GM13976 (cell line): ENCODE results near the gene HGF.

Experiments used
- DNase-seq: peaks from one replicate; pipeline ENCODE4 v3.0.0; 2012; ENCODE audit warnings: low spot score
- in situ Hi-C: fragments of 300-500 bp; cut with MboI; formaldehyde crosslinking; loops from one replicate; pipeline ENCODE4 v1.12.0; 2022; ENCODE audit warnings: low sequenced_read_pairs, mixed read lengths, inconsistent platforms; ENCODE audit not compliant: unreplicated experiment
- TF ChIP-seq, protein P1 (sequence below): IDR thresholded peaks from 2 replicates; pipeline ENCODE4 v1.5.1; 2012; ENCODE audit warnings: borderline replicate concordance, mild to moderate bottlenecking; ENCODE audit not compliant: insufficient read depth; ENCODE audit errors: extremely low read depth, missing control alignments, control extremely low read depth

Gene HGF

DNA sequence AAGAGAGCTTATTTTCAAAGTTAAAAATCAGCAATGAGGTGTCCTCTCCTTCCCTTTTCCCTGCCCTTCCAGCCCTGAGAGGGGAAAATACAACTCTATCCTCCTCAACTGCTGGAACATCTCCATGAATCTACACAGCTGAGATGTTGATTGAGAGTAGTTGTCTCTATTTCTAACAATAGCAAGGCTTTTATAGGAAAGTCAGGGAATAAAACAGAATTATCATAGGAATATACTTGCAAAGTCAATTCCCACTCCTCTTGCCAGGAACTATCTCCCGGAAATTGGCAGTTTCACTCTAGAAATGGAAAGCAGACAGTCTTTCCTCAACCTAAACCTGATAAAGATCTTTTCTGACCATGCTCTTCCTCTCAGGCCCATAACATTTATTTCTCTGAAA lies 8.8 kb downstream of the HGF start:
- TF ChIP-seq, protein P1, sequence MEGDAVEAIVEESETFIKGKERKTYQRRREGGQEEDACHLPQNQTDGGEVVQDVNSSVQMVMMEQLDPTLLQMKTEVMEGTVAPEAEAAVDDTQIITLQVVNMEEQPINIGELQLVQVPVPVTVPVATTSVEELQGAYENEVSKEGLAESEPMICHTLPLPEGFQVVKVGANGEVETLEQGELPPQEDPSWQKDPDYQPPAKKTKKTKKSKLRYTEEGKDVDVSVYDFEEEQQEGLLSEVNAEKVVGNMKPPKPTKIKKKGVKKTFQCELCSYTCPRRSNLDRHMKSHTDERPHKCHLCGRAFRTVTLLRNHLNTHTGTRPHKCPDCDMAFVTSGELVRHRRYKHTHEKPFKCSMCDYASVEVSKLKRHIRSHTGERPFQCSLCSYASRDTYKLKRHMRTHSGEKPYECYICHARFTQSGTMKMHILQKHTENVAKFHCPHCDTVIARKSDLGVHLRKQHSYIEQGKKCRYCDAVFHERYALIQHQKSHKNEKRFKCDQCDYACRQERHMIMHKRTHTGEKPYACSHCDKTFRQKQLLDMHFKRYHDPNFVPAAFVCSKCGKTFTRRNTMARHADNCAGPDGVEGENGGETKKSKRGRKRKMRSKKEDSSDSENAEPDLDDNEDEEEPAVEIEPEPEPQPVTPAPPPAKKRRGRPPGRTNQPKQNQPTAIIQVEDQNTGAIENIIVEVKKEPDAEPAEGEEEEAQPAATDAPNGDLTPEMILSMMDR = no peak
- in situ Hi-C loops = no loop called here
- no peak for DNase-seq

DNA sequence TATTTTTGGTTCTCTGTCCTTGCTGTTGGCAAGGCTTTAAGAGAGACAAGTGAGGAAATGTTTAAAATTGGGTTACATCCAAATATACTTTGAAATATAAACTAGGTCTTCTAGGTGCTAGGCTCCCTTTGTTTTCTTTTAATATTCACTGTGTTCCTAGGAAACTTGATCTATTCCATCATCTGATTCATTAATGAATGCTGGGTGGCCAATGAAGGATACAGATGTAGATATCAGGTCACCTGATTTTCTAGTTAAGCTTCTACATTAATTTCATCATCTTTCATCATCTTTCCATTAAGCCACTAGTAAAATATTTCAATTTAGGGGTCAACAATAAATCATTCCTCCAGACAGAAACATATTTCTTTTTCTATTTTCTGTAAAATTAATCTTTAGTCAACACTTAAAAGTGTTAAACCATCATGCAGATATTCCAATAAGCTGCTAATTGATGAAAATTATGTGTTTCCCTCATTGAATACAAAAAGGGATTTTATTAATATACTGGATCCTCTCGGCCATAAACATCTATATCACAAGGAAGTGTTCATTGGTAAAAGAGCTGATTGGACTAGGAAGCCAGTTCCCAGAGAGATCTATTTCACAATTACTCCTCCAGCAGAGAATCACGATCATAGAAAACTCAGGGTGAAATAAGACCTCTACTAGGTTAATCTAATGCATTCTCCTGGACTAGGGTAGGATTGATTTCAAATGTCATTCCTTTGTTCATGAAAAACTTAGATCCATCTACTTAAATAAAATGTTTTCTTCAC lies 14.7 kb downstream of the HGF start:
- in situ Hi-C loops = no loop called here
- TF ChIP-seq, protein P1 = no peak
- DNase-seq = no peak

DNA sequence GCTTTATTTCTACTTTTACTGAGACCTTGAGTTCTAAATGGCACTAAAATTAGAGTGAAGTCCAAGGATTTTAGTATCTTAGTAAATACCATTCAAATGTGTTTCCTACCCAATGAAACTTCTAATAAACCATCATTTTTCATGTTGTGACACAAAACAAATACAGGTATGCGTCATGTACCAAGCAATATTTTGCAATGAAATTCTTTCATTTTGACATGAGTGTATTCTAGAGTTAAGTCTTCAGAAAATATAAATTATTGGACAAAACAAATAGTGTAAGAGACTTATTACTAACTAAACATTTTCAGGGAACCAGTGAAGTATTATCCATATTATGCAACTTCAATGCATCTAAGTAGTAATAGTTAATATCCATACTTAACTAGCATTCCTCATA lies 16.5 kb downstream of the HGF start:
- in situ Hi-C loops = no loop called here
- TF ChIP-seq, protein P1 = no peak

DNA sequence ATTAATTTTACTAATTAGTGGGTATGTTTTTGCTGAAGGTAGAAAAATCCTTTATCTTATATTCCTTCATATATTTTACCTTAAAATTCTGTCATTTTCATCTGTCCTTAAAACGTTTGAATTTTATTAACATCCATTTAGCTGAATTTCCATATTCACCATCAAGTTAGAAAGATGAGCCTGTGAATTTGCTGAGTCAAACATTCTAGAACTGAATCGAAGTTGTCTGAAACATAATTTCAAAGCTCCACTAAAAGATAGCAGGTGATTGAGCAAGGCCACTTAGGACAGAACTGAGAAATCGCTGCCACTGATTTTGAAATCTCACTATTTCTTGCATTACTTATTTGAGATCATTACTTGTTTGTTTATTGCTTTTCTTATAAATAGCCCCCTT lies 17.5 kb downstream of the HGF start:
- no peak for DNase-seq
- in situ Hi-C loops = no loop called here
- TF ChIP-seq, protein P1 = no peak

More for the DNA sequence above, 16.5 kb downstream of the HGF start:
- no peak for DNase-seq

DNA sequence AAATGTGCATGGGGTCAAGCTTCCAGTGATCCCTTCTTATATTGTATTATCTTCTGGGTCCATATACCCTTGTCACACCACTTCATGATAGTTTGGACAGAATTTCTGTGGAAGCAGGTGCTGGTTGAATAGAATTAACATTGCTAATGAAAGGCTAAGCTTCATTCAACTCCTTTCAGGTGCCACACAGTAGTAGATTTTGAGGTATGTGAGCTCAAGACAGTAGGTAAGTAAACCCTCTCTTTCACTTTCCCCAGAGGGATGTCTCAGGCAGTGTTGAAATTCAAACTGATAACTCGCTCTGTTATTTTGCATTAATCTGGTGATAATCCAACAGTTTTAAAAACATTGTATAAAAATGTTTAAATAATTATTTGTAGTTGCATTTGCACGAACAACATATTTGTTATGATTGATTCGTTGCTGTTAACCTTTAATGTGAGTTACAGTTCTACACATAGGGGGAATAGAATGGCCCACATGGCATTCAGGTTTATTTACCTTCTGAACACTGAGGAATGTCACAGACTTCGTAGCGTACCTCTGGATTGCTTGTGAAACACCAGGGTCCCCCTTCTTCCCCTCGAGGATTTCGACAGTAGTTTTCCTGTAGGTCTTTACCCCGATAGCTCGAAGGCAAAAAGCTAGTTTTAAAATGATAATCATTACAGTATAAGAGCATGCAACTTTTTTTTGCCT lies 18.1 kb downstream of the HGF start:
- no peak for DNase-seq
- TF ChIP-seq, protein P1 = no peak
- in situ Hi-C loops = no loop called here

DNA sequence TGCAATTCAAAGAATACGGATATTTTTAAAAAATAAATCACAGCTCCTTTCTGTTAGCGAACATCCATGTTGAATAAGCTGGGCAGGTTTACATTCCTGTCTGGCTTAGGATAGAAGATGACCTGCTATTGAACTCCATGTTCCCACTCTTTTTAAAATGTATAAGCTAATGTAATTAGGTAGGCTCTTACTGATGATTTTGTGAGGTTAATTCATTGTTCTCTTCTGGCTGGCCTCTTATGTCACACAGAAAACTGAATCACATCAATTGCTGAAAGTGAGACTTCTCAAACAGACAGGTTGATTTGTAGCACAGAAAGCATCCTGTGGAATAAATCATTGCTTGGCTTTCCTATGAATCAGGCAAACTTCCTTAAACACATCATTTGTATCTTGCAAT lies 24.2 kb downstream of the HGF start:
- DNase-seq = no peak
- TF ChIP-seq, protein P1 = no peak
- in situ Hi-C loops = no loop called here
